ENCODE data around the gene COBL. TPM values are rescaled to one million over a fixed set of nuclear protein-coding genes. Genes with fewer than 3 reads are reported as not detected.

COBL gene
- total RNA-seq, 1 experiment from 2014 or later = 51.4 TPM

DNA sequence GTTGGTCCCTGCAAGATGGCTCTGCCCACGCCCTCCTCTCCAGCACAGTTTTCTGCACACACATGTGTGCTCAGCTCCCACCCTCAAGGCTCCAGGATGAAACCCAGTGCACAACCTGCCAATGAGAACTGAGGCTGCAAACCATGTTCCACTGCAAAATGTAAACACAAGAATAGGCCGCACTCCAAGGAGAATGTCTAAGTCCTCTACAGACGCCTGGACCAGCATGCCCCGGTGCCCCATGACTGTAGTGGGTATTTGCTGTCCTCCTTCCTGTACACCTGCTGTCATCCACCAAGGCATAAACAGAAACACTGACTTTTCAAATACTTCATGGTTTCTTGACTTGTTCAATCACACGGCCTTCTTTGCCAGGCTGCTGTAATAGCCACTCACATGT, 72.6 kb downstream of the COBL start:
- Histone ChIP-seq H3K9me2 (ENCODE audit: insufficient read depth) (no peaks in the 10 kb centered on the region), H3K79me2 (ENCODE audit: low read depth) (no peaks in the 10 kb centered on the region), H3F3A (ENCODE audit: insufficient read depth, low read depth) (no peaks in the 10 kb centered on the region), H3K9me3 (ENCODE audit: insufficient read depth, low read depth) (no peaks in the 10 kb centered on the region), H3K36me3 (ENCODE audit: low read depth) (0 out of 2 replicates have a peak, but pooled peaks cover 4% of the 10 kb centered on the region), H3K4me3 (no peak overlapping the region), H4K20me1 (ENCODE audit: insufficient read depth) (no peaks in the 10 kb centered on the region), H2AFZ (no peak overlapping the region), H3K4me1 (replicated peaks; ENCODE audit: insufficient read depth) (peaks cover 3% of the 10 kb centered on the region; the same call in 1 of the 2 replicates), H3K27ac (no peak overlapping the region), H3K4me2 (no peak overlapping the region), H3K27me3 (ENCODE audit: insufficient read depth, low read depth) (no peaks in the 10 kb centered on the region)
- no peak for DNase-seq
- no TSS peak for BruUV-seq (replicated peaks)
- ChIA-PET POLR2A (ENCODE audit: unreplicated experiment) (no interaction called here), CTCF (interaction anchor here (0.6 kb wide), 1 partner anchor 133 kb away, joined by 4 read pairs; no protein-coding TSS in a partner anchor)
- intact Hi-C loops (cut with micrococcal nuclease; ENCODE audit: unreplicated experiment) = no loop called here
- TF ChIP-seq CTCF (conservative IDR thresholded peaks at IDR 0.05) = no peak
- TF ChIP-seq EZH2 (IDR thresholded peaks at IDR 0.05; ENCODE audit: low read depth) = no peak

- H3K9me3 ChIP-seq (ENCODE audit: insufficient read depth, low read depth) = no peaks in the 10 kb centered on the region
- BruUV-seq (replicated peaks) = no TSS peak
- no peaks in the 10 kb centered on the region for H3K9me2 ChIP-seq (ENCODE audit: insufficient read depth)
- no peaks in the 10 kb centered on the region for H4K20me1 ChIP-seq (ENCODE audit: insufficient read depth)
- DNase-seq = no peak
- no peak overlapping the region for H2AFZ ChIP-seq
- no peaks in the 10 kb centered on the region for H3K27me3 ChIP-seq (ENCODE audit: insufficient read depth, low read depth)
- H3K27ac ChIP-seq = no peak overlapping the region
- H3K4me3 ChIP-seq = no peak overlapping the region
- POLR2A ChIA-PET (ENCODE audit: unreplicated experiment) = no interaction called here
- CTCF ChIA-PET = interaction anchor here (0.6 kb wide), 1 partner anchor 133 kb away, joined by 4 read pairs; no protein-coding TSS in a partner anchor
- 0 out of 2 replicates have a peak, but pooled peaks cover 4% of the 10 kb centered on the region for H3K36me3 ChIP-seq (ENCODE audit: low read depth)
- H3K4me2 ChIP-seq = no peak overlapping the region
- no peaks in the 10 kb centered on the region for H3K4me1 ChIP-seq (replicated peaks; ENCODE audit: insufficient read depth)
- TF ChIP-seq CTCF (conservative IDR thresholded peaks at IDR 0.05) (no peak), EZH2 (IDR thresholded peaks at IDR 0.05; ENCODE audit: low read depth) (no peak)
- no peaks in the 10 kb centered on the region for H3K79me2 ChIP-seq (ENCODE audit: low read depth)
- intact Hi-C loops (cut with micrococcal nuclease; ENCODE audit: unreplicated experiment) = no loop called here
- H3F3A ChIP-seq (ENCODE audit: insufficient read depth, low read depth) = no peaks in the 10 kb centered on the region
Observed at GRCh38 chr7:51243631-51244030, 73.0 kb downstream of the COBL start.

DNA sequence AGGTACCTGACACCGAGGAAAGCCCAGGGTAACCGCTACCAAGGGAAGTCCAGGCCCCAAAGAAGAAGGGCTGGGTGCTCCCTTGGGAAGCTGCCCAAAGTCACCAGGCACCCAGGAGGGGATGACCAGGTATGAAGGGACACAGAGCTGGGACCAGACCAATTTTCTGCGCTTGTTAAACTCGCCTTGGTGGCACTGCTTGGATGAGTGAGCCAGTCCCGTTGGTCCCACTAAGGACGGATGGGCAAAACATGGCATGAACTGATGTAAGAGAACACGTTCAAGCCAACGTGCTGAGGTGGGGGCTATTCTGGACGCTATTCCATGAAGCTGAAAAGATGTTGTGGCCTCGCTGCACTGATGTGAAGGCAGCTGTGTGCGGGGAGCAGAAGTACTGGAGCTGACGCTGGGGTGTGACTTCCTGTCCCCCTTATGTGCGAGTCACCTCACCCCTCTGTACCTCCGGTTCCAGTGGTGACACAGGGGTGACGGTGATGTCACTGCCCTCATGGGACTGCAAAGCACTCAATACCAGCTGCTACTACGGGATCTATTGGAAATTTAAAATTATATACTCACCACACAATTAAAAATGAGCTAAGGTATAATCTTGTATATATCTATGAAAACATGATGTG, 73.6 kb downstream of the COBL start:
- H3K4me3 ChIP-seq = no peak overlapping the region
- TF ChIP-seq CTCF (conservative IDR thresholded peaks at IDR 0.05) = no peak
- TF ChIP-seq EZH2 (IDR thresholded peaks at IDR 0.05; ENCODE audit: low read depth) = no peak
- H3K9me3 ChIP-seq (ENCODE audit: insufficient read depth, low read depth) = no peaks in the 10 kb centered on the region
- intact Hi-C loops (cut with micrococcal nuclease; ENCODE audit: unreplicated experiment) = no loop called here
- no peaks in the 10 kb centered on the region for H3K4me1 ChIP-seq (replicated peaks; ENCODE audit: insufficient read depth)
- ChIA-PET POLR2A (ENCODE audit: unreplicated experiment) (no interaction called here), CTCF (interaction anchor here (0.6 kb wide), 1 partner anchor 134 kb away, joined by 4 read pairs; no protein-coding TSS in a partner anchor)
- H2AFZ ChIP-seq = no peak overlapping the region
- BruUV-seq (replicated peaks) = no TSS peak
- H3K79me2 ChIP-seq (ENCODE audit: low read depth) = no peaks in the 10 kb centered on the region
- no peak for DNase-seq
- H3F3A ChIP-seq (ENCODE audit: insufficient read depth, low read depth) = no peaks in the 10 kb centered on the region
- H3K27me3 ChIP-seq (ENCODE audit: insufficient read depth, low read depth) = no peaks in the 10 kb centered on the region
- no peaks in the 10 kb centered on the region for H3K9me2 ChIP-seq (ENCODE audit: insufficient read depth)
- H3K36me3 ChIP-seq (ENCODE audit: low read depth) = 0 out of 2 replicates have a peak, but pooled peaks cover 4% of the 10 kb centered on the region
- no peak overlapping the region for H3K27ac ChIP-seq
- H4K20me1 ChIP-seq (ENCODE audit: insufficient read depth) = no peaks in the 10 kb centered on the region
- H3K4me2 ChIP-seq = no peak overlapping the region
